Epithelial cell of esophagus (primary cell): ENCODE data around the gene TMEM178B.

Experiments
- DNase-seq: peaks from one replicate; pipeline ENCODE4 v3.0.0; 2010; ENCODE audit warnings: low read depth
- H3K4me3 ChIP-seq: 2 replicates; pipeline ENCODE4 v1.5.1; 2011; ENCODE audit warnings: mild to moderate bottlenecking, low read length, control low read depth
- CTCF ChIP-seq: IDR thresholded peaks from 2 replicates; pipeline ENCODE4 v1.5.1; 2011; ENCODE audit warnings: low read depth, mild to moderate bottlenecking, low read length, control low read depth, inconsistent platforms; ENCODE audit not compliant: insufficient read depth; ENCODE audit errors: missing control alignments

The TMEM178B gene

GRCh38 chr7:141287936-141288335 lies 214.1 kb downstream of the TMEM178B start:
- no peak overlapping the region for H3K4me3 ChIP-seq
- TF ChIP-seq CTCF = no peak
- no peak for DNase-seq

GRCh38 chr7:141288626-141289025 lies 214.8 kb downstream of the TMEM178B start:
- no peak overlapping the region for H3K4me3 ChIP-seq
- DNase-seq = peak; percentile 2
- TF ChIP-seq CTCF = no peak

- no peak for TF ChIP-seq CTCF
- no peak for DNase-seq
- no peak overlapping the region for H3K4me3 ChIP-seq
Measured at GRCh38 chr7:141290365-141290764, 216.5 kb downstream of the TMEM178B start.

- TF ChIP-seq CTCF = no peak
- no peak for DNase-seq
Measured at GRCh38 chr7:141290973-141291372, 217.1 kb downstream of the TMEM178B start.

GRCh38 chr7:141291541-141291940 lies 217.7 kb downstream of the TMEM178B start:
- H3K4me3 ChIP-seq = no peak overlapping the region
- no peak for TF ChIP-seq CTCF
- DNase-seq = no peak

More at GRCh38 chr7:141290973-141291372, 217.1 kb downstream of the TMEM178B start:
- no peak overlapping the region for H3K4me3 ChIP-seq

- no peak for TF ChIP-seq CTCF
- no peak for DNase-seq
- H3K4me3 ChIP-seq = no peak overlapping the region
Measured at GRCh38 chr7:141294143-141294829, 220.4 kb downstream of the TMEM178B start.

- TF ChIP-seq CTCF = no peak
- no peak for DNase-seq
- H3K4me3 ChIP-seq = no peak overlapping the region
Measured at GRCh38 chr7:141295367-141295895, 221.6 kb downstream of the TMEM178B start.
